Activated B cell treated with CpG ODN at 0.5 μM for 24 hours (primary cell): ENCODE measurements around the gene STH. TPM values are rescaled to one million over a fixed set of nuclear protein-coding genes. Genes with fewer than 3 reads are reported as not detected.

Source experiments
- ATAC-seq: fragments of 200-7000 bp; cut with Tn5 transposase; one replicate; pipeline ENCODE4 v1.10.0; 2021; ENCODE audit warnings: low read depth, mild to moderate bottlenecking, moderate library complexity
- CTCF ChIA-PET: fragments of 350-600 bp; sonication (Branson Sonifier 250); formaldehyde crosslinking; loops from one replicate; lab custom pipeline; 2021; ENCODE audit warnings: antibody characterized with exemption; lab: Charles Lee
- POLR2A ChIA-PET: fragments of 350-600 bp; sonication (Branson Sonifier 250); formaldehyde crosslinking; loops from one replicate; lab custom pipeline; 2021; ENCODE audit warnings: antibody characterized with exemption; lab: Charles Lee
- DNase-seq: peaks from one replicate; pipeline ENCODE4 v3.0.0; 2022
- H3K27ac Mint-ChIP-seq: one replicate; pipeline ENCODE4 v1.8.0; 2020; ENCODE audit warnings: mixed read lengths
- H3K27me3 Mint-ChIP-seq: one replicate; pipeline ENCODE4 v1.8.0; 2021; ENCODE audit warnings: mixed read lengths
- H3K36me3 Mint-ChIP-seq: one replicate; pipeline ENCODE4 v1.8.0; 2021; ENCODE audit warnings: low read depth, mixed read lengths
- H3K4me1 Mint-ChIP-seq: one replicate; pipeline ENCODE4 v1.8.0; 2021; ENCODE audit warnings: mixed read lengths
- H3K4me3 Mint-ChIP-seq: one replicate; pipeline ENCODE4 v1.8.0; 2020; ENCODE audit warnings: mild to moderate bottlenecking, mixed read lengths
- H3K9me3 Mint-ChIP-seq: one replicate; pipeline ENCODE4 v1.8.0; 2020; ENCODE audit warnings: mixed read lengths
- CTCF ChIP-seq: fragments of 200-600 bp; IDR thresholded peaks from one replicate; pipeline ENCODE4 v1.8.0; 2022; ENCODE audit warnings: antibody characterized with exemption, mild to moderate bottlenecking
- intact Hi-C: fragments of 100-400 bp; cut with micrococcal nuclease; formaldehyde crosslinking; loops from one replicate; pipeline ENCODE4 v1.15.1; 2024
- total RNA-seq: library from RNA; stranded (reverse); gene quantifications from 2 replicates; pipeline ENCODE4 v1.2.3, GENCODE V29; 2022

STH gene
- total RNA-seq, 1 donor from 2014 or later: not detected

DNA sequence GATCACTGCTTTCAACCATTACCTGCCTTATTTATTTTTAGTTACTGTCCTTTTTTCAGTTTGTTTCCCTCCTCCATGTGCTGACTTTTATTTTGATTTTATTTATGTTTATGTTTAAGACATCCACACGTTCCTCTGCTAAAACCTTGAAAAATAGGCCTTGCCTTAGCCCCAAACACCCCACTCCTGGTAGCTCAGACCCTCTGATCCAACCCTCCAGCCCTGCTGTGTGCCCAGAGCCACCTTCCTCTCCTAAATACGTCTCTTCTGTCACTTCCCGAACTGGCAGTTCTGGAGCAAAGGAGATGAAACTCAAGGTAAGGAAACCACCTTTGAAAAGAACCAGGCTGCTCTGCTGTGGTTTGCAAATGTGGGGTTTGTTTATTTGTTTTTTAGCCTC lies 9.3 kb upstream of the STH start:
- Mint-ChIP-seq H3K36me3 (no peaks in the 10 kb centered on the region), H3K27ac (no peak overlapping the region), H3K4me1 (no peaks in the 10 kb centered on the region), H3K4me3 (no peak overlapping the region), H3K27me3 (peaks cover 1% of the 10 kb centered on the region), H3K9me3 (no peaks in the 10 kb centered on the region)
- TF ChIP-seq CTCF: no peak
- ChIA-PET POLR2A (no interaction called here), CTCF (no interaction called here)
- no peak for ATAC-seq
- intact Hi-C loops: no loop called here
- no peak for DNase-seq

- ATAC-seq (no peak), DNase-seq (no peak)
- POLR2A ChIA-PET: interaction anchor here (0.6 to 1.3 kb wide), 2 partner anchors 94 to 202 kb away, joined by 3 to 14 read pairs; partner anchors contain the start of gene KANSL1
- H3K27ac Mint-ChIP-seq: no peak overlapping the region
- H3K4me3 Mint-ChIP-seq: no peak overlapping the region
- no peaks in the 10 kb centered on the region for H3K36me3 Mint-ChIP-seq
- H3K27me3 Mint-ChIP-seq: peaks cover 1% of the 10 kb centered on the region
- no peaks in the 10 kb centered on the region for H3K4me1 Mint-ChIP-seq
- intact Hi-C loops: no loop called here
- no peaks in the 10 kb centered on the region for H3K9me3 Mint-ChIP-seq
- CTCF ChIA-PET: interaction anchor here (0.7 kb wide), 1 partner anchor 12 kb away, joined by 3 read pairs; no protein-coding TSS in a partner anchor
- no peak for TF ChIP-seq CTCF
Measured at GRCh38 chr17:45990886-45991285, 8.2 kb upstream of the STH start.

- peaks cover 1% of the 10 kb centered on the region for H3K27me3 Mint-ChIP-seq
- CTCF ChIA-PET: no interaction called here
- no peak for ATAC-seq
- H3K4me3 Mint-ChIP-seq: no peak overlapping the region
- POLR2A ChIA-PET: interaction anchor here (1.3 kb wide), 1 partner anchor 202 kb away, joined by 3 read pairs; the partner anchor contains the start of gene KANSL1
- no peaks in the 10 kb centered on the region for H3K4me1 Mint-ChIP-seq
- TF ChIP-seq CTCF: no peak
- no peak for DNase-seq
- H3K36me3 Mint-ChIP-seq: no peaks in the 10 kb centered on the region
- H3K9me3 Mint-ChIP-seq: no peaks in the 10 kb centered on the region
- intact Hi-C loops: no loop called here
- H3K27ac Mint-ChIP-seq: no peak overlapping the region
Measured at GRCh38 chr17:45991341-45991740, 7.7 kb upstream of the STH start.

GRCh38 chr17:45992175-45992574 lies 6.9 kb upstream of the STH start:
- CTCF ChIA-PET: no interaction called here
- POLR2A ChIA-PET: no interaction called here

DNA sequence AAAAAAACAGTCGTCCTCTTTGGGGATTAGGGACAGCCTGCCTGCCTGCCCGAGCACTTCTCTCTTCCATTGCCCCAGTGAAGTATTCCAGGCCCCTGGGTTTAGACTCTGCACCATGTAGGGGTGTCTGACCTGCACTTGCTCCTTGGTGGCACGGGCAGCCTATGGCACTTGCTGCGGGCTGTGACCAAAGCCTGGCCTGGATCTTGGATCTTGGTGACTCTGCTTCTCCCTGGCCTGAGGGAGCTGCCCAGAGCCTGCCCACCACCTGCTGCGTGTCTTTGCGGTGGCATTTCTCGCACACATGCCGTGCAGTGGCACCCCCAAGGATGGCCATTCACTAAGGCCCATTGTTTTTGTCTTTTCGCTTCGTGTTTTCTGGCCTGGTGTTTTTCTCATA lies 6.1 kb upstream of the STH start:
- Mint-ChIP-seq H3K27ac (no peak overlapping the region), H3K27me3 (peaks cover 1% of the 10 kb centered on the region), H3K36me3 (no peaks in the 10 kb centered on the region), H3K9me3 (no peaks in the 10 kb centered on the region), H3K4me1 (no peaks in the 10 kb centered on the region), H3K4me3 (no peak overlapping the region)
- ChIA-PET CTCF (no interaction called here), POLR2A (no interaction called here)
- ATAC-seq (no peak), DNase-seq (no peak)
- no peak for TF ChIP-seq CTCF
- intact Hi-C loops: no loop called here

More at GRCh38 chr17:45992175-45992574, 6.9 kb upstream of the STH start:
- H3K36me3 Mint-ChIP-seq: no peaks in the 10 kb centered on the region
- no peak for ATAC-seq
- no peak overlapping the region for H3K27ac Mint-ChIP-seq
- H3K4me1 Mint-ChIP-seq: no peaks in the 10 kb centered on the region
- H3K4me3 Mint-ChIP-seq: no peak overlapping the region
- peaks cover 1% of the 10 kb centered on the region for H3K27me3 Mint-ChIP-seq
- no peak for DNase-seq
- H3K9me3 Mint-ChIP-seq: no peaks in the 10 kb centered on the region
- intact Hi-C loops: no loop called here
- no peak for TF ChIP-seq CTCF
